ENCODE measurements around the gene TDRD12.
"Not testable (repeated sequence)": the region's sequence is repeated elsewhere in the genome, so short reads cannot be mapped to it uniquely, and the experiment has no call there.

Gene TDRD12

DNA sequence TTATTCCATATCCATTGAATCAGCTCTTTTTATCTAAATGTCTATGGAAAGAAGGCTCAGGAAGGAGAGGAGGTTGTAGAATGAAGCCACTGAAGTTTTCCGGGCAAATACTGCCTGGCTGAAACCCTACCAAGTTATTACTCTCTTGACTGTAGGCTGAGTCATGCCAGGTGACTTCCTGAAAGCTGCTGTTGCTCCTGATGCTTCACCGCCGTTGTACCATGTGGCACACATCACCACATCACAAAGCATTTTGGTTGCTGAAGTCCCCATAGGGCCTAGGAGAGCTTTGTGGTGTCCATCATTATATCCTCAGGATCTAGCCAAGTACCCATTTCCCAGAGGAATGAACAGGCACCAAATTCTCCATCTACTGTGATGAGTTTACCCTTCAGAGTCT is 11.1 kb upstream of the TDRD12 start:
- no peaks in the 10 kb centered on the region for H3K9me2 ChIP-seq (replicated peaks; ENCODE audit: insufficient read depth, low read length)
- no peak overlapping the region for H3K4me3 ChIP-seq (ENCODE audit: insufficient read depth, low read length, poor library complexity, severe bottlenecking)
- H3K27ac ChIP-seq (ENCODE audit: low read depth, low read length) = no peak overlapping the region
- H3K4me2 ChIP-seq (ENCODE audit: low read depth, low read length, poor library complexity, severe bottlenecking) = no peak overlapping the region
- no peaks in the 10 kb centered on the region for H4K20me1 ChIP-seq (ENCODE audit: low read depth, low read length)
- peaks cover 8% of the 10 kb centered on the region; the same call in 1 of the 2 replicates for H3K36me3 ChIP-seq (ENCODE audit: low read length)
- no peak overlapping the region for H3K9ac ChIP-seq (ENCODE audit: low read length)
- H3F3A ChIP-seq (ENCODE audit: insufficient read depth) = no peaks in the 10 kb centered on the region
- peaks cover 5% of the 10 kb centered on the region; the same call in 1 of the 2 replicates for H3K9me3 ChIP-seq (ENCODE audit: insufficient read depth, low read length)
- TF ChIP-seq, protein P1, sequence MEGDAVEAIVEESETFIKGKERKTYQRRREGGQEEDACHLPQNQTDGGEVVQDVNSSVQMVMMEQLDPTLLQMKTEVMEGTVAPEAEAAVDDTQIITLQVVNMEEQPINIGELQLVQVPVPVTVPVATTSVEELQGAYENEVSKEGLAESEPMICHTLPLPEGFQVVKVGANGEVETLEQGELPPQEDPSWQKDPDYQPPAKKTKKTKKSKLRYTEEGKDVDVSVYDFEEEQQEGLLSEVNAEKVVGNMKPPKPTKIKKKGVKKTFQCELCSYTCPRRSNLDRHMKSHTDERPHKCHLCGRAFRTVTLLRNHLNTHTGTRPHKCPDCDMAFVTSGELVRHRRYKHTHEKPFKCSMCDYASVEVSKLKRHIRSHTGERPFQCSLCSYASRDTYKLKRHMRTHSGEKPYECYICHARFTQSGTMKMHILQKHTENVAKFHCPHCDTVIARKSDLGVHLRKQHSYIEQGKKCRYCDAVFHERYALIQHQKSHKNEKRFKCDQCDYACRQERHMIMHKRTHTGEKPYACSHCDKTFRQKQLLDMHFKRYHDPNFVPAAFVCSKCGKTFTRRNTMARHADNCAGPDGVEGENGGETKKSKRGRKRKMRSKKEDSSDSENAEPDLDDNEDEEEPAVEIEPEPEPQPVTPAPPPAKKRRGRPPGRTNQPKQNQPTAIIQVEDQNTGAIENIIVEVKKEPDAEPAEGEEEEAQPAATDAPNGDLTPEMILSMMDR (IDR thresholded peaks at IDR 0.05; ENCODE audit: insufficient read depth, low read length, poor library complexity, severe bottlenecking) = no peak
- no peak for TF ChIP-seq EZH2phosphoT487 (conservative IDR thresholded peaks at IDR 0.05; ENCODE audit: low read length)
- no peak overlapping the region for H2AFZ ChIP-seq (ENCODE audit: low read depth, low read length, severe bottlenecking)
- no peaks in the 10 kb centered on the region for H3K27me3 ChIP-seq (ENCODE audit: low read length)
- H3K79me2 ChIP-seq (ENCODE audit: insufficient read depth, low read length) = peaks cover 16% of the 10 kb centered on the region; the same call in 1 of the 2 replicates

DNA sequence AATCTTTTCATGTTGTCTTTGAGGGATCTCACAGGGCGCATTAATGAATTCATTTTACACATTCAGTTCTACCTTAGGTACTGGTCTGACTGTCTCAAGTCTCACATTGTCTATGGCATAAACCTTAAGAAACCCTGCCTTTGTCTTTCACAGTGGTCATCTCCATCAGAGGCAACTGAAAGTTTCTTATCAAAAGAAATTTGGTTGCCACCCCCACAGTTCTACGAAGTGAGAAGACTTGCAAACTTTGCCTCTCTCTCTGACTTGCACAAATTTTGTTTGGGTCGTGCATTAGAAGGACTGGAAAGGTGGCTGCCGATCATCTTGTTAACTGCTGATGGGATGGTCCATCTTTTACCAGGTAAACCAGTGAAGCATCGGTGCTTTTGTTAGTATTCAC is 10.5 kb upstream of the TDRD12 start:
- H4K20me1 ChIP-seq (ENCODE audit: low read depth, low read length) = no peaks in the 10 kb centered on the region

DNA sequence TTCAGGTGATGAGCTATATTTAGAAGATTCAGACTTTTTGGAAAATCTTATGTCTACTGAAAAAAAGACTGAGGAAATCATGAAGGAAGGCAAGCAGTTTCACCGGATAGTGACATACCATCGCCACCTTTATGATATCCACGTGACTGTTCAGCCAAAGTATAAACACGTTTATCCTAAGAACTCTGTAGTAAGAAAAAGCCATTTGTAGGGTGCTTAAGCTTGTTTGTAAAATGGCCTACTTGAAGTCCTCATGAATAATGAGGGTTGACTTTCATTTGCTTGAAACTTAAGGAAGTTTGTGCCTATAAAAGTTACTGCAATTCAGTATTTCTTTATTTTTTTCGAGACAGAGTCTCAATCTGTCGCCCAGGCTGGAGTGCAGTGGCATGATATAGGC is 7.8 kb upstream of the TDRD12 start:
- Histone ChIP-seq H3K36me3 (ENCODE audit: low read length) (no peaks in the 10 kb centered on the region), H3K27ac (ENCODE audit: low read depth, low read length) (no peak overlapping the region), H4K20me1 (ENCODE audit: low read depth, low read length) (no peaks in the 10 kb centered on the region), H3K9me3 (ENCODE audit: insufficient read depth, low read length) (no peaks in the 10 kb centered on the region), H3K4me2 (ENCODE audit: low read depth, low read length, poor library complexity, severe bottlenecking) (no peak overlapping the region), H3K9me2 (replicated peaks; ENCODE audit: insufficient read depth, low read length) (no peaks in the 10 kb centered on the region), H3K27me3 (ENCODE audit: low read length) (no peaks in the 10 kb centered on the region), H3F3A (ENCODE audit: insufficient read depth) (no peaks in the 10 kb centered on the region), H2AFZ (ENCODE audit: low read depth, low read length, severe bottlenecking) (no peak overlapping the region), H3K79me2 (ENCODE audit: insufficient read depth, low read length) (peaks cover 6% of the 10 kb centered on the region; the same call in 1 of the 2 replicates), H3K4me3 (ENCODE audit: insufficient read depth, low read length, poor library complexity, severe bottlenecking) (no peak overlapping the region), H3K9ac (ENCODE audit: low read length) (no peak overlapping the region)
- TF ChIP-seq EZH2phosphoT487 (conservative IDR thresholded peaks at IDR 0.05; ENCODE audit: low read length) = no peak
- TF ChIP-seq, protein P1 (IDR thresholded peaks at IDR 0.05; ENCODE audit: insufficient read depth, low read length, poor library complexity, severe bottlenecking) = no peak

More for the DNA sequence above, 10.5 kb upstream of the TDRD12 start:
- TF ChIP-seq, protein P1 (IDR thresholded peaks at IDR 0.05; ENCODE audit: insufficient read depth, low read length, poor library complexity, severe bottlenecking) = no peak
- TF ChIP-seq EZH2phosphoT487 (conservative IDR thresholded peaks at IDR 0.05; ENCODE audit: low read length) = no peak
- Histone ChIP-seq H3K4me3 (ENCODE audit: insufficient read depth, low read length, poor library complexity, severe bottlenecking) (no peak overlapping the region), H2AFZ (ENCODE audit: low read depth, low read length, severe bottlenecking) (no peak overlapping the region), H3K79me2 (ENCODE audit: insufficient read depth, low read length) (peaks cover 16% of the 10 kb centered on the region; the same call in 1 of the 2 replicates), H3K9ac (ENCODE audit: low read length) (no peak overlapping the region), H3K36me3 (ENCODE audit: low read length) (peaks cover 5% of the 10 kb centered on the region; the same call in 1 of the 2 replicates), H3K27ac (ENCODE audit: low read depth, low read length) (no peak overlapping the region), H3K27me3 (ENCODE audit: low read length) (no peaks in the 10 kb centered on the region), H3K9me2 (replicated peaks; ENCODE audit: insufficient read depth, low read length) (no peaks in the 10 kb centered on the region), H3K9me3 (ENCODE audit: insufficient read depth, low read length) (peaks cover under 1% of the 10 kb centered on the region; the same call in 1 of the 2 replicates), H3F3A (ENCODE audit: insufficient read depth) (no peaks in the 10 kb centered on the region), H3K4me2 (ENCODE audit: low read depth, low read length, poor library complexity, severe bottlenecking) (no peak overlapping the region)

DNA sequence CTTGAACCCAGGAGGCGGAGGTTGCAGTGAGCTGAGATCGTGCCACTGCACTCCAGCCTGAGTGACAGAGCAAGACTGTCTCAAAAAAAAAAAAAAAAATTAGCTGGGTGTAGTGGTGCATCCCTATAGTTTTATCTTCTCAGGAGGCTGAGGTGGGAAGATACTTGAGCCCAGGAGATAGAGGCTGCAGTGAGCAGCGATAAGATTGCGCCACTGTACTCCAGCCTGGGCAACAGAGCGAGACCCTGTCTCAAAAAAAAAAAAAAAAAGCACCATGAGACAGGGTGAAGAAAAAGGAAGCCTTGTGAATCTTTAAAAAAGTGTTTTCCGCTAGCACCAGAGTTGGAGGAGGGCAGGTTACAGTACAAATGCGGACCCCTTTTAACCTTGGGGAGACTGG is 3.4 kb upstream of the TDRD12 start:
- not testable (repeated sequence) for H3K4me2 ChIP-seq (ENCODE audit: low read depth, low read length, poor library complexity, severe bottlenecking); H3K27me3 ChIP-seq (ENCODE audit: low read length); H4K20me1 ChIP-seq (ENCODE audit: low read depth, low read length); H3K27ac ChIP-seq (ENCODE audit: low read depth, low read length); H3K9me2 ChIP-seq (replicated peaks; ENCODE audit: insufficient read depth, low read length); H3F3A ChIP-seq (ENCODE audit: insufficient read depth); H3K9me3 ChIP-seq (ENCODE audit: insufficient read depth, low read length); H3K36me3 ChIP-seq (ENCODE audit: low read length); H2AFZ ChIP-seq (ENCODE audit: low read depth, low read length, severe bottlenecking); H3K9ac ChIP-seq (ENCODE audit: low read length); H3K79me2 ChIP-seq (ENCODE audit: insufficient read depth, low read length); H3K4me3 ChIP-seq (ENCODE audit: insufficient read depth, low read length, poor library complexity, severe bottlenecking)

All from SU-DHL-6 (cell line).